KBM-7 (cell line): ENCODE measurements around the gene HS3ST1.

Experiments
- DNase-seq: peaks from one replicate; pipeline ENCODE4 v3.0.0-alpha.2; 2015
- in situ Hi-C: fragments of 300-500 bp; cut with MboI; formaldehyde crosslinking; loops from 2 replicates; pipeline ENCODE4 v1.14.3; 2020; ENCODE audit warnings: low sequenced_read_pairs, low pct_unique_long_range_greater_than_20kb, mixed read lengths

The HS3ST1 gene

GRCh38 chr4:11436673-11437072 lies 8.0 kb upstream of the HS3ST1 start:
- DNase-seq, result no peak
- in situ Hi-C loops, result no loop called here

- in situ Hi-C loops, result no loop called here
- no peak for DNase-seq
Observed at GRCh38 chr4:11436084-11436483, 7.4 kb upstream of the HS3ST1 start.

GRCh38 chr4:11435557-11435956 lies 6.9 kb upstream of the HS3ST1 start:
- DNase-seq, result no peak

DNA sequence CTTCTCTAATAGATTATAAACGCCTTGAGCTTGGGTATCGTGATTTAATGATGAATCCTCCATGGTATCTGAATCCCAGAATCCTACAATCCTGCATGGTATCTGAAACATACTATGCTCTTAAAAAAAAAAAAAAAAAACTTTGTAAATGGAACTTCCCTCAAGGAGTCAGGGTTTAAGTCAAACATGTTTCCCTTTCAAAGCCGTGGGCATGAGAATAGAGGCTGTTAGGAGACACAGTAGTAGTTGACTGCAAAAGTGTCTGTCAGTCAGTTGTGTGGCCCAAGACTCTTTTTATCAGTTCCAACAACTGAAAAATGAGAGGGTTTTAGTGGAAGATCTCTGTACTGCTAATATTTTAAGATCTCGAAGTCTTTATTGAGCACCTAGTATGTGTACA lies 2.4 kb upstream of the HS3ST1 start:
- DNase-seq, result no peak
- in situ Hi-C loops, result no loop called here

More at GRCh38 chr4:11435557-11435956, 6.9 kb upstream of the HS3ST1 start:
- in situ Hi-C loops, result no loop called here

- in situ Hi-C loops, result no loop called here
- DNase-seq, result no peak
Observed at GRCh38 chr4:11430536-11430935, 1.8 kb upstream of the HS3ST1 start.

GRCh38 chr4:11429699-11430045 lies 978 bp upstream of the HS3ST1 start:
- in situ Hi-C loops, result no loop called here
- DNase-seq, result no peak

- no peak for DNase-seq
- in situ Hi-C loops, result no loop called here
Observed at GRCh38 chr4:11428899-11429698, 405 bp upstream of the HS3ST1 start.

DNA sequence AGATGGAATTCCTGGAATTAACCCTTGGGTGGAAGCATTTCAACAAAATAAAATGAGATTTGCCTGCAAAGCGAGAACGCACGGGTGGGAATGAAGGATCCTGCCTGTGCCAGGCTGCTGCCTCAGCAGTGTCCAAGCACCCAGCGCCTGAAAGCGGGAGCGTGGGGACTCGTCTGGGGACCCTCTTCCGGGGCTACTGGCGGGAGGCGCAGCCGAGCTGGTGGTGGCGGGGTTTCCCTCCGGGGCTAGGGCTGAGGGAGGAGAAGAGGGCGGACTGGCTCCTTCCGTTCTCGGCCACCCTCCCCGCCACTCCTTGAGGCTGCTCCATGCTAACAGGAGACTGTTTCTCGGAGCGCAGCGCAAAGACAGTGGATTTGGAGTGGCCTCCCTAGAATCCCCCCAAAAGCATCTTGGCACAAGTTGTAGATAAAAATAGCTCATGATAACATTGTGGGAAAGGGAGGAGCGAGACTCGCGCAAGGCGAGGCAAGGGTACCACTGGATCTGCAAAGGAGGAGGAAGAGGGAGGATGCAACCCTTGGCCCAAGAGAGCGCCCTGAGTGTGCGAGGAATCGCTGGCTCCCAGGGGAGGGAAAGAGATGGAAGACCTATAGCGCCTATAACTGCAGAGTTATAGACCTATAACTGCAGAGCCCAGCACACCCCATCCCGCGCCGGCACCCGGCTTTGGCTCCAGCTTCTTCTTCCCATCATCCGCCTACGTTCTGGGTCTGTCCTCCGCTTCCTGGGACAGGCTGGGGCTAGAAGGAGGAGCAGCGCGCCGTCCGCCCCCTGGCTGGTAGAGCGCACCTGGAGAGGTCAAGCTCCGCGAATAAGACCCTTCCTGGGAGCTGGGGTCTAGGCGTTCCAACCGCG lies 1.3 kb downstream of the HS3ST1 start:
- in situ Hi-C loops, result no loop called here
- no peak for DNase-seq

DNA sequence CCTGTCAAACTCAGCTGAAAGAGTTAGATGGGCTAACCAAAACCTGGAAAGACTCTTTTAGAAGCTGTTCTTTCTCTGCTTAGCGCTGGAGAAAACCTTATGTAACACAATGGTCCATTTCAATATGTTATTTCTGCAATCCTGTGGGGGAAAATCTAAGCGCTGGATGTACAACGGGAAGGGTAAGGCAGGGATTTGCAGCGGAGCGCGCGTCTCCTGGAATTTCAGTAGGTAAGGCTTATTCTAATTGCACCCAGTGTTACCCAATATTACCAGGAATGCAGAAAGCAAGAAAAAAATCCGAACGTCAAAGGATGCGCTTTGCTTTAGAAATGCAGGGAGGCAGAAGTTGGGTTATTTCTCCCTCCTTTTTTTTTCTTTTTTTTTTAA lies 2.0 kb downstream of the HS3ST1 start:
- in situ Hi-C loops, result no loop called here
- DNase-seq, result no peak

GRCh38 chr4:11426003-11426402 lies 2.7 kb downstream of the HS3ST1 start:
- in situ Hi-C loops, result no loop called here
- no peak for DNase-seq

- in situ Hi-C loops, result no loop called here
Observed at GRCh38 chr4:11424856-11425255, 3.8 kb downstream of the HS3ST1 start.

GRCh38 chr4:11424000-11424399 lies 4.7 kb downstream of the HS3ST1 start:
- in situ Hi-C loops, result no loop called here
- peak; percentile 48 for DNase-seq

More at GRCh38 chr4:11424856-11425255, 3.8 kb downstream of the HS3ST1 start:
- no peak for DNase-seq

- in situ Hi-C loops, result no loop called here
- DNase-seq, result no peak
Observed at GRCh38 chr4:11423465-11423864, 5.2 kb downstream of the HS3ST1 start.

- DNase-seq, result no peak
- in situ Hi-C loops, result no loop called here
Observed at GRCh38 chr4:11421116-11421515, 7.6 kb downstream of the HS3ST1 start.

DNA sequence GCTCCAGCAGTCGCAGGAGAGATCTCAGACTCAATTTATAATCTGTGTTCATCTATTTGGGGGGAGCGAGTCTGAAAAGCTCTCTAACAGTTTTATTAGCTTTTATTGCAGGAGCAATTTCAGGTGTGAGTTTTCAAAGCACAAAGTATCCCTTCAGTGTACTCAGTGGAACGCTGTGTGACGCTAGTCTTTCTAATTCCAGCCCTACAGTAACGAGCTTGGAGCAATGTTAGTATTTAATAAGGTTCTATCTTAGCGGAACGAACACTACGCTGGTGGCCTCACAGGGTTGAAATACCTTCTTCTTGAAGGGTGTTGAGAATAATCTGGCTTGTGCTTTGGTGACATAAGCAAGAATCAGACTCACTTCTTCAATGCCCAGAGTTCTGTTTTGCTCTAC lies 8.4 kb downstream of the HS3ST1 start:
- in situ Hi-C loops, result no loop called here
- DNase-seq, result no peak

- in situ Hi-C loops, result no loop called here
- no peak for DNase-seq
Observed at GRCh38 chr4:11418610-11419009, 10.1 kb downstream of the HS3ST1 start.

GRCh38 chr4:11416767-11417113 lies 12.0 kb downstream of the HS3ST1 start:
- in situ Hi-C loops, result no loop called here

GRCh38 chr4:11416071-11416766 lies 12.5 kb downstream of the HS3ST1 start:
- no peak for DNase-seq
- in situ Hi-C loops, result no loop called here

More at GRCh38 chr4:11416767-11417113, 12.0 kb downstream of the HS3ST1 start:
- no peak for DNase-seq

- in situ Hi-C loops, result no loop called here
- DNase-seq, result no peak
Observed at GRCh38 chr4:11415409-11416070, 13.2 kb downstream of the HS3ST1 start.
